ENCODE measurements around the gene CHRM5. TPM values are rescaled to one million over a fixed set of nuclear protein-coding genes. Genes with fewer than 3 reads are reported as not detected.

CHRM5 gene
- total and polyA plus RNA-seq, 2 experiments from 2014 or later: not detected

- WGBS (ENCODE audit: low lambda C conversion rate, missing lambda C conversion rate): 73% methylated on average over 3 of the region's 3 CpGs
- H3K27me3 ChIP-seq: no peaks in the 10 kb centered on the region
- H3K4me1 ChIP-seq (ENCODE audit: insufficient read depth): no peaks in the 10 kb centered on the region
- H3K27ac ChIP-seq: peak overlapping the region; percentile 22
- H3K36me3 ChIP-seq (replicated peaks; ENCODE audit: insufficient read depth, low read depth): no peaks in the 10 kb centered on the region
- no peak overlapping the region for H3K4me2 ChIP-seq
- peaks cover 1% of the 10 kb centered on the region for H3K9me3 ChIP-seq (ENCODE audit: low read depth)
- H4K20me1 ChIP-seq (ENCODE audit: insufficient read depth, poor library complexity, severe bottlenecking): no peaks in the 10 kb centered on the region
- H3K9me2 ChIP-seq (replicated peaks; ENCODE audit: insufficient read depth): no peaks in the 10 kb centered on the region
- TF ChIP-seq EZH2phosphoT487 (IDR thresholded peaks at IDR 0.05; ENCODE audit: low read depth, severe bottlenecking, unreplicated experiment) (no peak), EZH2 (IDR thresholded peaks at IDR 0.05; ENCODE audit: borderline replicate concordance) (no peak)
- TF ChIP-seq, protein P1, sequence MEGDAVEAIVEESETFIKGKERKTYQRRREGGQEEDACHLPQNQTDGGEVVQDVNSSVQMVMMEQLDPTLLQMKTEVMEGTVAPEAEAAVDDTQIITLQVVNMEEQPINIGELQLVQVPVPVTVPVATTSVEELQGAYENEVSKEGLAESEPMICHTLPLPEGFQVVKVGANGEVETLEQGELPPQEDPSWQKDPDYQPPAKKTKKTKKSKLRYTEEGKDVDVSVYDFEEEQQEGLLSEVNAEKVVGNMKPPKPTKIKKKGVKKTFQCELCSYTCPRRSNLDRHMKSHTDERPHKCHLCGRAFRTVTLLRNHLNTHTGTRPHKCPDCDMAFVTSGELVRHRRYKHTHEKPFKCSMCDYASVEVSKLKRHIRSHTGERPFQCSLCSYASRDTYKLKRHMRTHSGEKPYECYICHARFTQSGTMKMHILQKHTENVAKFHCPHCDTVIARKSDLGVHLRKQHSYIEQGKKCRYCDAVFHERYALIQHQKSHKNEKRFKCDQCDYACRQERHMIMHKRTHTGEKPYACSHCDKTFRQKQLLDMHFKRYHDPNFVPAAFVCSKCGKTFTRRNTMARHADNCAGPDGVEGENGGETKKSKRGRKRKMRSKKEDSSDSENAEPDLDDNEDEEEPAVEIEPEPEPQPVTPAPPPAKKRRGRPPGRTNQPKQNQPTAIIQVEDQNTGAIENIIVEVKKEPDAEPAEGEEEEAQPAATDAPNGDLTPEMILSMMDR (IDR thresholded peaks at IDR 0.05; ENCODE audit: poor library complexity): no peak
- H2AFZ ChIP-seq: no peak overlapping the region
- no peak for DNase-seq (ENCODE audit: low spot score)
- no peak overlapping the region for H3K4me3 ChIP-seq
- no peaks in the 10 kb centered on the region for H3K79me2 ChIP-seq
Measured at GRCh38 chr15:34055868-34056595, 87.7 kb downstream of the CHRM5 start.

DNA sequence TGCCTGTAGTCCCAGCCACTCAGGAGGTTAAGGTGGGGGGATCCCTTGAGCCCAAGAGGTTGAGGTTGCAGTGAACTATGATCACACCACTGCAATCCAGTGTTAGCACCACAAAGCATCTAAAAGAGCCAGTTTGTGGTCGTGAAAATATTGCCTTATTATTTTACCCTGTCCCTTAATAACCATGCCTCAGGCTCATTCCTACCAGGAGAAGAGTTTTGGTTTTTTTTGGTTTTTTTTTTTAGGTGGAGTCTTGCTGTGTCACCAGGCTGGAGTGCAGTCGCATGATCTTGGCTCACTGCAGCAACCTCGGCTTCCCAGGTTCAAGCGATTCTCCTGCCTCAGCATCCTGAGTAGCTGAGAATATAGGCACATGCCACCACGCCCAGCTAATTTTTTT is 88.6 kb downstream of the CHRM5 start:
- Histone ChIP-seq H3K27ac (no peak overlapping the region), H3K79me2 (no peaks in the 10 kb centered on the region), H4K20me1 (ENCODE audit: insufficient read depth, poor library complexity, severe bottlenecking) (no peaks in the 10 kb centered on the region), H2AFZ (no peak overlapping the region), H3K4me1 (ENCODE audit: insufficient read depth) (no peaks in the 10 kb centered on the region), H3K9me2 (replicated peaks; ENCODE audit: insufficient read depth) (no peaks in the 10 kb centered on the region), H3K4me3 (no peak overlapping the region), H3K27me3 (no peaks in the 10 kb centered on the region), H3K9me3 (ENCODE audit: low read depth) (no peaks in the 10 kb centered on the region), H3K36me3 (replicated peaks; ENCODE audit: insufficient read depth, low read depth) (no peaks in the 10 kb centered on the region), H3K4me2 (no peak overlapping the region)
- TF ChIP-seq EZH2phosphoT487 (IDR thresholded peaks at IDR 0.05; ENCODE audit: low read depth, severe bottlenecking, unreplicated experiment) (no peak), EZH2 (IDR thresholded peaks at IDR 0.05; ENCODE audit: borderline replicate concordance) (no peak)
- TF ChIP-seq, protein P1 (IDR thresholded peaks at IDR 0.05; ENCODE audit: poor library complexity): no peak
- 90% methylated on average over 5 of the region's 5 CpGs for WGBS (ENCODE audit: low lambda C conversion rate, missing lambda C conversion rate)
- no peak for DNase-seq (ENCODE audit: low spot score)

GRCh38 chr15:34059476-34059875 is 91.2 kb downstream of the CHRM5 start:
- DNase-seq (ENCODE audit: low spot score): no peak
- whole genome bisulfite sequencing (ENCODE audit: low lambda C conversion rate, missing lambda C conversion rate): 67% methylated on average over 2 of the region's 2 CpGs
- Histone ChIP-seq H3K79me2 (no peaks in the 10 kb centered on the region), H3K9me2 (replicated peaks; ENCODE audit: insufficient read depth) (no peaks in the 10 kb centered on the region), H3K36me3 (replicated peaks; ENCODE audit: insufficient read depth, low read depth) (no peaks in the 10 kb centered on the region), H3K27ac (no peak overlapping the region), H3K4me2 (no peak overlapping the region), H2AFZ (no peak overlapping the region), H3K9me3 (ENCODE audit: low read depth) (no peaks in the 10 kb centered on the region), H3K4me1 (ENCODE audit: insufficient read depth) (no peaks in the 10 kb centered on the region), H3K27me3 (no peaks in the 10 kb centered on the region), H4K20me1 (ENCODE audit: insufficient read depth, poor library complexity, severe bottlenecking) (no peaks in the 10 kb centered on the region), H3K4me3 (no peak overlapping the region)
- TF ChIP-seq, protein P1 (IDR thresholded peaks at IDR 0.05; ENCODE audit: poor library complexity): no peak
- TF ChIP-seq EZH2phosphoT487 (IDR thresholded peaks at IDR 0.05; ENCODE audit: low read depth, severe bottlenecking, unreplicated experiment): no peak
- TF ChIP-seq EZH2 (IDR thresholded peaks at IDR 0.05; ENCODE audit: borderline replicate concordance): no peak
